Neuronal stem cell (in vitro differentiated cells): ENCODE data around the gene TMEM41A.
"Not testable (repeated sequence)": the region's sequence is repeated elsewhere in the genome, so short reads cannot be mapped to it uniquely, and the experiment has no call there.

Experiments used
- DNase-seq: peaks from one replicate; pipeline ENCODE4 v3.0.0-alpha.2; 2013; ENCODE audit warnings: low spot score
- H2AFZ ChIP-seq: one replicate; pipeline ENCODE4 v1.6.1; 2013; ENCODE audit warnings: mild to moderate bottlenecking, low read length, inconsistent platforms
- H2AK5ac ChIP-seq: 2 replicates; pipeline ENCODE4 v1.6.1; 2013; ENCODE audit warnings: low read depth, mild to moderate bottlenecking, inconsistent platforms, low read length, moderate library complexity, mixed read lengths
- H2BK120ac ChIP-seq: 2 replicates; pipeline ENCODE4 v1.6.1; 2013; ENCODE audit warnings: low read depth, mild to moderate bottlenecking, inconsistent platforms, low read length, moderate library complexity, mixed read lengths
- H2BK12ac ChIP-seq: one replicate; pipeline ENCODE4 v1.6.1; 2013; ENCODE audit warnings: low read length, inconsistent platforms
- H2BK15ac ChIP-seq: 2 replicates; pipeline ENCODE4 v1.6.1; 2013; ENCODE audit warnings: mild to moderate bottlenecking, low read length, inconsistent platforms, mixed read lengths
- H2BK5ac ChIP-seq: one replicate; pipeline ENCODE4 v1.6.1; 2013; ENCODE audit warnings: inconsistent platforms, mild to moderate bottlenecking, low read length, moderate library complexity
- H3K14ac ChIP-seq: one replicate; pipeline ENCODE4 v1.6.1; 2013; ENCODE audit warnings: low read length, inconsistent platforms
- H3K18ac ChIP-seq: 2 replicates; pipeline ENCODE4 v1.6.1; 2013; ENCODE audit warnings: low read length, inconsistent platforms
- H3K23ac ChIP-seq: 2 replicates; pipeline ENCODE4 v1.6.1; 2013; ENCODE audit warnings: low read depth, mild to moderate bottlenecking, mixed read lengths, low read length, inconsistent platforms; ENCODE audit not compliant: poor library complexity
- H3K27ac ChIP-seq: replicated peaks from 3 replicates; pipeline ENCODE4 v1.5.1; 2013; ENCODE audit warnings: low read length, inconsistent platforms
- H3K27me3 ChIP-seq, 3 experiments: 2 replicates each; pipeline ENCODE4 v1.6.1; 2013; ENCODE audit warnings: low read length in 3 of 3, mild to moderate bottlenecking in 2 of 3, inconsistent platforms in 1 of 3, low read depth in 1 of 3, mixed read lengths in 1 of 3, moderate library complexity in 1 of 3; ENCODE audit not compliant: control insufficient read depth in 3 of 3, insufficient read depth in 3 of 3
- H3K36me3 ChIP-seq, 2 donors: replicated peaks in 1 of 2; 2 replicates each; pipeline ENCODE4 v1.6.1; 2013; ENCODE audit warnings: low read length in 2 of 2; ENCODE audit not compliant: control insufficient read depth in 2 of 2, insufficient read depth in 2 of 2
- H3K4ac ChIP-seq: 2 replicates; pipeline ENCODE4 v1.6.1; 2013; ENCODE audit warnings: inconsistent platforms, mild to moderate bottlenecking, low read length, moderate library complexity
- H3K4me1 ChIP-seq, 2 donors: 1 replicate in 1 of 2; 2 replicates in 1 of 2; pipeline ENCODE4 v1.6.1; 2013; ENCODE audit warnings: low read length in 2 of 2, low read depth in 1 of 2; ENCODE audit not compliant: control insufficient read depth in 2 of 2, insufficient read depth in 1 of 2
- H3K4me2 ChIP-seq: one replicate; pipeline ENCODE4 v1.6.1; 2013; ENCODE audit warnings: mild to moderate bottlenecking, low read length, inconsistent platforms; ENCODE audit not compliant: insufficient read depth, poor library complexity, severe bottlenecking
- H3K4me3 ChIP-seq, 2 donors: 2 replicates each; pipeline ENCODE4 v1.5.1; 2013; ENCODE audit warnings: low read length in 2 of 2, mild to moderate bottlenecking in 2 of 2, inconsistent platforms in 1 of 2, moderate library complexity in 1 of 2
- H3K79me1 ChIP-seq: one replicate; pipeline ENCODE4 v1.6.1; 2013; ENCODE audit warnings: low read depth, mild to moderate bottlenecking, inconsistent platforms, low read length, moderate library complexity
- H3K9ac ChIP-seq: one replicate; pipeline ENCODE4 v1.6.1; 2013; ENCODE audit warnings: mild to moderate bottlenecking, low read depth, low read length, inconsistent platforms; ENCODE audit not compliant: poor library complexity
- H3K9me3 ChIP-seq, 2 donors: replicated peaks in 1 of 2; 2 replicates each; pipeline versions ENCODE3 to v1.6.1; 2013; ENCODE audit warnings: low read length in 2 of 2, mild to moderate bottlenecking in 2 of 2, inconsistent platforms in 1 of 2, low read depth in 1 of 2, mixed read lengths in 1 of 2, moderate library complexity in 1 of 2; ENCODE audit not compliant: control insufficient read depth in 2 of 2, insufficient read depth in 1 of 2
- H4K8ac ChIP-seq: one replicate; pipeline ENCODE4 v1.6.1; 2013; ENCODE audit warnings: low read depth, mild to moderate bottlenecking, inconsistent platforms, low read length, moderate library complexity
- H4K91ac ChIP-seq: one replicate; pipeline ENCODE4 v1.6.1; 2013; ENCODE audit warnings: low read length, low read depth, mild to moderate bottlenecking, inconsistent platforms; ENCODE audit not compliant: poor library complexity
- WGBS, 2 donors: extraction: QIAGEN DNeasy Blood & Tissue Kit; methylation state at CpG; one replicate each; pipeline ENCODE4 v1.1.7; 2013; ENCODE audit warnings: missing lambda C conversion rate in 2 of 2, mixed read lengths in 1 of 2; ENCODE audit not compliant: insufficient read length in 2 of 2, insufficient replicate concordance in 1 of 2; ENCODE audit errors: extremely low coverage in 2 of 2; 5-methylcytosine and 5-hydroxymethylcytosine counted together

The TMEM41A gene

GRCh38 chr3:185460719-185461350 lies 38.0 kb downstream of the TMEM41A start:
- Histone ChIP-seq H2AK5ac (no peak overlapping the region), H3K4ac (no peak overlapping the region), H3K27ac (no peak overlapping the region), H3K4me3 (no peak overlapping the region), H2AFZ (no peak overlapping the region), H4K91ac (no peak overlapping the region), H3K9me3 (no peaks in the 10 kb centered on the region), H2BK12ac (no peak overlapping the region), H2BK120ac (no peak overlapping the region), H3K9ac (no peak overlapping the region), H3K23ac (no peak overlapping the region), H3K79me1 (no peaks in the 10 kb centered on the region), H2BK15ac (no peak overlapping the region), H3K27me3 (no peaks in the 10 kb centered on the region), H4K8ac (no peak overlapping the region), H3K4me2 (no peak overlapping the region), H3K4me1 (no peaks in the 10 kb centered on the region), H2BK5ac (no peak overlapping the region), H3K18ac (no peak overlapping the region), H3K14ac (no peak overlapping the region), H3K36me3 (peaks cover 3 to 5% of the 10 kb centered on the region in 2 donors)
- no peak for DNase-seq
- no CpG with 5 or more reads among the region's 6 CpGs for WGBS, 2 donors

GRCh38 chr3:185460309-185460708 lies 38.5 kb downstream of the TMEM41A start:
- no peak overlapping the region for H2BK5ac ChIP-seq
- no peak overlapping the region for H2BK120ac ChIP-seq
- H3K9me3 ChIP-seq, result no peaks in the 10 kb centered on the region
- H4K8ac ChIP-seq, result no peak overlapping the region
- H3K79me1 ChIP-seq, result no peaks in the 10 kb centered on the region
- no peak overlapping the region for H2AFZ ChIP-seq
- DNase-seq, result no peak
- H3K27ac ChIP-seq, result no peak overlapping the region
- H3K4ac ChIP-seq, result no peak overlapping the region
- no peak overlapping the region for H2BK12ac ChIP-seq
- H3K9ac ChIP-seq, result no peak overlapping the region
- H3K18ac ChIP-seq, result no peak overlapping the region
- H3K4me2 ChIP-seq, result no peak overlapping the region
- H4K91ac ChIP-seq, result no peak overlapping the region
- WGBS, 2 donors, result no CpG with 5 or more reads among the region's 5 CpGs
- H3K14ac ChIP-seq, result no peak overlapping the region
- no peak overlapping the region for H2AK5ac ChIP-seq
- no peak overlapping the region for H3K4me3 ChIP-seq
- H3K27me3 ChIP-seq, result no peaks in the 10 kb centered on the region
- no peak overlapping the region for H2BK15ac ChIP-seq
- peaks cover 0 to 2% of the 10 kb centered on the region in 2 donors for H3K36me3 ChIP-seq
- H3K23ac ChIP-seq, result no peak overlapping the region
- no peaks in the 10 kb centered on the region for H3K4me1 ChIP-seq

GRCh38 chr3:185457376-185457775 lies 41.5 kb downstream of the TMEM41A start:
- H3K14ac ChIP-seq, result no peak overlapping the region
- no peak overlapping the region for H3K4ac ChIP-seq
- H3K9ac ChIP-seq, result no peak overlapping the region
- no peak overlapping the region for H2BK5ac ChIP-seq
- H3K79me1 ChIP-seq, result no peaks in the 10 kb centered on the region
- no peak overlapping the region for H4K91ac ChIP-seq
- no CpG with 5 or more reads among the region's 2 CpGs for WGBS, 2 donors
- no peak overlapping the region for H3K27ac ChIP-seq
- H3K23ac ChIP-seq, result no peak overlapping the region
- H2BK120ac ChIP-seq, result no peak overlapping the region
- H3K4me2 ChIP-seq, result no peak overlapping the region
- H2AK5ac ChIP-seq, result no peak overlapping the region
- H4K8ac ChIP-seq, result no peak overlapping the region
- no peaks in the 10 kb centered on the region for H3K4me1 ChIP-seq
- H2BK15ac ChIP-seq, result no peak overlapping the region
- H3K4me3 ChIP-seq, result no peak overlapping the region
- no peak overlapping the region for H3K18ac ChIP-seq
- no peak overlapping the region for H2BK12ac ChIP-seq
- H3K27me3 ChIP-seq, result no peaks in the 10 kb centered on the region
- no peaks in the 10 kb centered on the region for H3K9me3 ChIP-seq
- DNase-seq, result no peak
- H3K36me3 ChIP-seq, result peaks cover 0 to 2% of the 10 kb centered on the region in 2 donors
- H2AFZ ChIP-seq, result no peak overlapping the region

- not testable (repeated sequence) for H3K14ac ChIP-seq, H3K4me2 ChIP-seq, H3K79me1 ChIP-seq, H3K18ac ChIP-seq, H3K4me3 ChIP-seq, H2AFZ ChIP-seq, DNase-seq, H4K8ac ChIP-seq, H2BK5ac ChIP-seq, H3K9me3 ChIP-seq, H3K4me1 ChIP-seq, H3K9ac ChIP-seq, H2AK5ac ChIP-seq, H3K36me3 ChIP-seq, H3K23ac ChIP-seq, H2BK15ac ChIP-seq, H3K27me3 ChIP-seq, H4K91ac ChIP-seq, H2BK120ac ChIP-seq, H3K27ac ChIP-seq, H3K4ac ChIP-seq, H2BK12ac ChIP-seq
- WGBS, 2 donors, result no CpG with 5 or more reads among the region's 8 CpGs
These were observed 47.4 kb downstream of the TMEM41A start for GRCh38 chr3:185451432-185451831.
